HepG2 (cell line): ENCODE data around the gene ARHGEF16.

Experiments
- ATF3 ChIP-seq: sonication (generic); formaldehyde crosslinking; IDR thresholded peaks from 2 replicates; pipeline ENCODE4 v1.4.0; 2020; ENCODE audit warnings: missing genetic modification reagents
- NPAS2 ChIP-seq: sonication (generic); formaldehyde crosslinking; IDR thresholded peaks from 2 replicates; pipeline ENCODE4 v1.8.0; 2022; ENCODE audit warnings: mild to moderate bottlenecking, missing genetic modification reagents, borderline replicate concordance
- ZNF296 ChIP-seq: sonication (generic); formaldehyde crosslinking; conservative IDR thresholded peaks from 2 replicates; pipeline ENCODE4 v1.5.0; 2020; ENCODE audit warnings: mild to moderate bottlenecking, missing genetic modification reagents

GRCh38 chr1:3505161-3505560 is 50.7 kb downstream of the ARHGEF16 start:
- no peak for TF ChIP-seq NPAS2 (CRISPR knock-in tag)
- no peak for TF ChIP-seq ATF3 (CRISPR knock-in tag)
- no peak for TF ChIP-seq ZNF296 (CRISPR knock-in tag)
